ENCODE data around the gene ELAVL1. TPM values are rescaled to one million over a fixed set of nuclear protein-coding genes. Genes with fewer than 3 reads are reported as not detected.

ELAVL1 gene
- total and polyA plus RNA-seq, 2 of the 13 experiments (the other 11 are each of a cell fraction or from before 2014, with no cell fraction given) = 27.9 to 38.4 TPM

DNA sequence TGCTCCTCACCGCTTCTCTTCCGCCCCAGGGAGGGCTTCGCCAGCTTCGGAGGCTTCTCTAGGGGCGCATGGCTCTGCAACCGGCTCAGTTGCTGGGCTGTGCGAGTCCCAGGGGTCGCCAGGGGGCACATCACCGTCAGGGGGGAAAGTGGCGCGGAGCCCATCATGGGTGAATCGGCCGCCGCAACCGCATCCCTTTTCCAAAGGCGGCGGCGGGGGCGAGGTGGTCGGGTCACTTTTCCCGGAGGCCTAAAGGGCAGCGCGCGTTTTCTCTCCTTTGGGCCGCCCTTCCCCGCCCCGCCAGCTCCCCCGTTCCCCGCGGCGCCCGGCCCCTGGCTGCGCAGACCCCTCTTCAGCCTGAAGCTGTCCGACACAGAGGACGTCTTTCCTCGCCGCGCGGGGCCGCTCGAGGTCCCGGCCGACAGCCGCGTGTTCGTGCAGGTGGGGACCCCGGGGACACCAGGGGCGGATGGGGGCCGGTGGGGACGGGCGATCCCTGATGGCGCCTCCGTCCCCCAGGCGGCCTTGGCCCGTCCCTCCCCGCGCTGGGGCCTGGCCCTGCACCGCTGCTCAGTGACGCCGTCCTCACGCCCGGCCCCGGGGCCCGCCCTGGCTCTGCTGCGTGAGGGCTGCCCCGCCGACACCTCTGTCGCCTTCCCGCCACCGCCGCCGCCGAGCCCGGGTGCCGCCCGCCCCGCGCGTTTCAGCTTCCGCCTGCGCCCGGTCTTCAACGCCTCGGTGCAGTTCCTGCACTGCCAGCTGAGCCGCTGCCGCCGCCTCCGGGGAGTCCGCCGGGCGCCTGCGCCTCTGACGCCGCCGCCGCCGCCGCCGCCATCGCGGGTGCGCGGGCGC lies 89.1 kb downstream of the ELAVL1 start (continued):
- TF ChIP-seq ZNF563 (CRISPR knock-in tag; IDR thresholded peaks at IDR 0.05) (peak; percentile 65; the same call in 1 of the 2 replicates), ZNF280B (CRISPR knock-in tag; IDR thresholded peaks at IDR 0.05; ENCODE audit: borderline replicate concordance) (no peak), ZNF274 (CRISPR knock-in tag; IDR thresholded peaks at IDR 0.05) (no peak; the same call in 1 of the 2 replicates), ZNF468 (CRISPR knock-in tag; IDR thresholded peaks at IDR 0.05) (no peak), SMAD1 (CRISPR knock-in tag; IDR thresholded peaks at IDR 0.05; ENCODE audit: borderline replicate concordance, low read depth) (no peak), ZNF704 (CRISPR knock-in tag; IDR thresholded peaks at IDR 0.05; ENCODE audit: borderline replicate concordance) (no peak), ZNF564 (CRISPR knock-in tag; IDR thresholded peaks at IDR 0.05) (no peak; the same call in 1 of the 2 replicates), MEIS2 (CRISPR knock-in tag; IDR thresholded peaks at IDR 0.05) (no peak), ZNF431 (CRISPR knock-in tag; IDR thresholded peaks at IDR 0.05; ENCODE audit: borderline replicate concordance, low read depth) (peak; percentile 75; the same call in 1 of the 2 replicates), ZNF670 (CRISPR knock-in tag; IDR thresholded peaks at IDR 0.05; ENCODE audit: borderline replicate concordance) (no peak), KDM3A (CRISPR knock-in tag; IDR thresholded peaks at IDR 0.05; ENCODE audit: low read depth) (no peak), ZNF691 (CRISPR knock-in tag; IDR thresholded peaks at IDR 0.05; ENCODE audit: borderline replicate concordance, low read depth) (0 out of 2 replicates have a peak, but pooled peaks have one; percentile 22), ZNF441 (CRISPR knock-in tag; IDR thresholded peaks at IDR 0.05; ENCODE audit: borderline replicate concordance) (peak; percentile 73; the same call in 1 of the 2 replicates), NFE2L1 (CRISPR knock-in tag; IDR thresholded peaks at IDR 0.05; ENCODE audit: borderline replicate concordance) (no peak), U2AF2 (IDR thresholded peaks at IDR 0.05; ENCODE audit: low read depth, low read length) (no peak), RBM22 (optimal IDR thresholded peaks at IDR 0.05; ENCODE audit: low read length) (no peak)
- TF ChIP-seq, protein P1, sequence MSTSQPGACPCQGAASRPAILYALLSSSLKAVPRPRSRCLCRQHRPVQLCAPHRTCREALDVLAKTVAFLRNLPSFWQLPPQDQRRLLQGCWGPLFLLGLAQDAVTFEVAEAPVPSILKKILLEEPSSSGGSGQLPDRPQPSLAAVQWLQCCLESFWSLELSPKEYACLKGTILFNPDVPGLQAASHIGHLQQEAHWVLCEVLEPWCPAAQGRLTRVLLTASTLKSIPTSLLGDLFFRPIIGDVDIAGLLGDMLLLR (CRISPR knock-in tag; IDR thresholded peaks at IDR 0.05) = no peak
- TF ChIP-seq, protein P2, sequence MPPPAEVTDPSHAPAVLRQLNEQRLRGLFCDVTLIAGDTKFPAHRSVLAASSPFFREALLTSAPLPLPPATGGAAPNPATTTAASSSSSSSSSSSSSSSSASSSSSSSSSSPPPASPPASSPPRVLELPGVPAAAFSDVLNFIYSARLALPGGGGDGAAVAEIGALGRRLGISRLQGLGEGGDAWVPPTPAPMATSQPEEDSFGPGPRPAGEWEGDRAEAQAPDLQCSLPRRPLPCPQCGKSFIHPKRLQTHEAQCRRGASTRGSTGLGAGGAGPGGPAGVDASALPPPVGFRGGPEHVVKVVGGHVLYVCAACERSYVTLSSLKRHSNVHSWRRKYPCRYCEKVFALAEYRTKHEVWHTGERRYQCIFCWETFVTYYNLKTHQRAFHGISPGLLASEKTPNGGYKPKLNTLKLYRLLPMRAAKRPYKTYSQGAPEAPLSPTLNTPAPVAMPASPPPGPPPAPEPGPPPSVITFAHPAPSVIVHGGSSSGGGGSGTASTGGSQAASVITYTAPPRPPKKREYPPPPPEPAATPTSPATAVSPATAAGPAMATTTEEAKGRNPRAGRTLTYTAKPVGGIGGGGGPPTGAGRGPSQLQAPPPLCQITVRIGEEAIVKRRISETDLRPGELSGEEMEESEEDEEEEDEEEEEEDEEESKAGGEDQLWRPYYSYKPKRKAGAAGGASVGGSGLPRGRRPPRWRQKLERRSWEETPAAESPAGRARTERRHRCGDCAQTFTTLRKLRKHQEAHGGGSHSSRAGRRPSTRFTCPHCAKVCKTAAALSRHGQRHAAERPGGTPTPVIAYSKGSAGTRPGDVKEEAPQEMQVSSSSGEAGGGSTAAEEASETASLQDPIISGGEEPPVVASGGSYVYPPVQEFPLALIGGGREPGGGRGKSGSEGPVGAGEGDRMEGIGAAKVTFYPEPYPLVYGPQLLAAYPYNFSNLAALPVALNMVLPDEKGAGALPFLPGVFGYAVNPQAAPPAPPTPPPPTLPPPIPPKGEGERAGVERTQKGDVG (CRISPR knock-in tag; IDR thresholded peaks at IDR 0.05; ENCODE audit: borderline replicate concordance) = no peak
- TF ChIP-seq, protein P3, sequence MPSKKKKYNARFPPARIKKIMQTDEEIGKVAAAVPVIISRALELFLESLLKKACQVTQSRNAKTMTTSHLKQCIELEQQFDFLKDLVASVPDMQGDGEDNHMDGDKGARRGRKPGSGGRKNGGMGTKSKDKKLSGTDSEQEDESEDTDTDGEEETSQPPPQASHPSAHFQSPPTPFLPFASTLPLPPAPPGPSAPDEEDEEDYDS (CRISPR knock-in tag; IDR thresholded peaks at IDR 0.05) = no peak
- TF ChIP-seq, protein P4, sequence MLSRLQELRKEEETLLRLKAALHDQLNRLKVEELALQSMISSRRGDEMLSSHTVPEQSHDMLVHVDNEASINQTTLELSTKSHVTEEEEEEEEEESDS (CRISPR knock-in tag; IDR thresholded peaks at IDR 0.05; ENCODE audit: borderline replicate concordance) = no peak
